ENCODE data around the gene TAOK1. TPM values are rescaled to one million over a fixed set of nuclear protein-coding genes. Genes with fewer than 3 reads are reported as not detected.

The TAOK1 gene
- total RNA-seq, 1 experiment from 2014 or later, result 87.1 TPM

DNA sequence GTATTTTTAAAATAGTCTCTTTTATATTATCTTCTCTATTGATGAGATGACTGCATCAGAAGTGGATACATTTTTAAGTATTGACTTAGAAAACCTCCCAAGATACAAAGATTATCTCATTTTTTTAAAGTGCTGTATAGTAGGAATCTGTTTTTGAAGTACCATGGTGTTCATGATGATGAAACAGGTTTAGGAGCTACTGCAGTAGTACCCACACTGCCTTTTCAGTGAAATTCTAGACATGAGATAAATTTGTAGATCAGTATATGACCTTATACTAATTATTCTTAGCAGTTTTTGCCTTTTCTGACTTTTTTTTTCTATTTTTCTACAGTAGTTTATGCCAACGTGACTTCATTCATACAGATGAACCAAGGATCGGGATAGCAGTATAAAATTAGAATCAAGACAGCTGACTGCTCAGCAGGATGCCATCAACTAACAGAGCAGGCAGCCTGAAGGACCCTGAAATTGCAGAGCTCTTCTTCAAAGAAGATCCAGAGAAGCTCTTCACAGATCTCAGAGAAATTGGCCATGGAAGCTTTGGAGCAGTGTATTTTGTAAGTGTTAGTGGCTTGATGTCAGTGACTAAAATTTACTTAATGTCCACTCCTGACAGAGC is 61.1 kb downstream of the TAOK1 start:
- TF ChIP-seq SP1 (CRISPR knock-in tag; conservative IDR thresholded peaks at IDR 0.05) (no peak), FOXK1 (CRISPR knock-in tag; IDR thresholded peaks at IDR 0.05) (no peak), RORB (CRISPR knock-in tag; IDR thresholded peaks at IDR 0.05) (no peak), GRHL2 (CRISPR knock-in tag; IDR thresholded peaks at IDR 0.05; ENCODE audit: insufficient replicate concordance, severe bottlenecking) (no peak), ZNF121 (CRISPR knock-in tag; IDR thresholded peaks at IDR 0.05) (no peak), FOXJ3 (CRISPR knock-in tag; IDR thresholded peaks at IDR 0.05; ENCODE audit: borderline replicate concordance) (no peak)
- TF ChIP-seq, protein P1, sequence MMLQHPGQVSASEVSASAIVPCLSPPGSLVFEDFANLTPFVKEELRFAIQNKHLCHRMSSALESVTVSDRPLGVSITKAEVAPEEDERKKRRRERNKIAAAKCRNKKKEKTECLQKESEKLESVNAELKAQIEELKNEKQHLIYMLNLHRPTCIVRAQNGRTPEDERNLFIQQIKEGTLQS (CRISPR knock-in tag; conservative IDR thresholded peaks at IDR 0.05), result no peak
- TF ChIP-seq, protein P2, sequence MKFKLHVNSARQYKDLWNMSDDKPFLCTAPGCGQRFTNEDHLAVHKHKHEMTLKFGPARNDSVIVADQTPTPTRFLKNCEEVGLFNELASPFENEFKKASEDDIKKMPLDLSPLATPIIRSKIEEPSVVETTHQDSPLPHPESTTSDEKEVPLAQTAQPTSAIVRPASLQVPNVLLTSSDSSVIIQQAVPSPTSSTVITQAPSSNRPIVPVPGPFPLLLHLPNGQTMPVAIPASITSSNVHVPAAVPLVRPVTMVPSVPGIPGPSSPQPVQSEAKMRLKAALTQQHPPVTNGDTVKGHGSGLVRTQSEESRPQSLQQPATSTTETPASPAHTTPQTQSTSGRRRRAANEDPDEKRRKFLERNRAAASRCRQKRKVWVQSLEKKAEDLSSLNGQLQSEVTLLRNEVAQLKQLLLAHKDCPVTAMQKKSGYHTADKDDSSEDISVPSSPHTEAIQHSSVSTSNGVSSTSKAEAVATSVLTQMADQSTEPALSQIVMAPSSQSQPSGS (CRISPR knock-in tag; IDR thresholded peaks at IDR 0.05; ENCODE audit: borderline replicate concordance, low read depth), result no peak
- TF ChIP-seq, protein P3, sequence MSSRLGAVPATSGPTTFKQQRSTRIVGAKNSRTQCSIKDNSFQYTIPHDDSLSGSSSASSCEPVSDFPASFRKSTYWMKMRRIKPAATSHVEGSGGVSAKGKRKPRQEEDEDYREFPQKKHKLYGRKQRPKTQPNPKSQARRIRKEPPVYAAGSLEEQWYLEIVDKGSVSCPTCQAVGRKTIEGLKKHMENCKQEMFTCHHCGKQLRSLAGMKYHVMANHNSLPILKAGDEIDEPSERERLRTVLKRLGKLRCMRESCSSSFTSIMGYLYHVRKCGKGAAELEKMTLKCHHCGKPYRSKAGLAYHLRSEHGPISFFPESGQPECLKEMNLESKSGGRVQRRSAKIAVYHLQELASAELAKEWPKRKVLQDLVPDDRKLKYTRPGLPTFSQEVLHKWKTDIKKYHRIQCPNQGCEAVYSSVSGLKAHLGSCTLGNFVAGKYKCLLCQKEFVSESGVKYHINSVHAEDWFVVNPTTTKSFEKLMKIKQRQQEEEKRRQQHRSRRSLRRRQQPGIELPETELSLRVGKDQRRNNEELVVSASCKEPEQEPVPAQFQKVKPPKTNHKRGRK (CRISPR knock-in tag; IDR thresholded peaks at IDR 0.05; ENCODE audit: borderline replicate concordance), result no peak
- Mint-ChIP-seq H3K4me3 (no peak overlapping the region), H3K4me1 (peaks cover 2% of the 10 kb centered on the region), H3K36me3 (peaks cover 35% of the 10 kb centered on the region), H3K9me3 (peaks cover 15% of the 10 kb centered on the region), H3K27ac (no peak overlapping the region), H3K27me3 (ENCODE audit: low read depth) (no peaks in the 10 kb centered on the region)
- CTCF ChIA-PET, result no interaction called here
- ATAC-seq (no peak), DNase-seq (ENCODE audit: low spot score) (no peak)
- POLR2A ChIA-PET, result no interaction called here

DNA sequence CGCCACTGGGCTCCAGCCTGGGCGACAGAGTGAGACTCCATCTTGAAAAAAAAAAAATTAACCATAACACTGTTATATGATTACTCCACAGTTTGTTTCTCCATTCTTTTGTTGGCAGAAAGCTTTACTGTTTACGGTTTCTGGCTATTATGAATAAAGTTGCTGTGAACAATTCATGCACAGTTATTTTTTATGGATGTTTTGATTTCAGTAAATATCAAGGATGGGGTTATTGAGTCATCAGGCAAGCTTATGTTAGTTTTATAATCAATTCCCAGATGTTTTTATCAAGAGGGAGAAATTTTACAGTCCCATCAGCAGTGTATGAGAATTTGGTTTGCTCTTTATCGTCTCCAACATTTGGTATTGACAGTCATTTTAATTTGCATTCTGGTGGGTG is 67.9 kb downstream of the TAOK1 start:
- DNase-seq (ENCODE audit: low spot score), result no peak
- Mint-ChIP-seq H3K36me3 (peaks cover 19% of the 10 kb centered on the region), H3K9me3 (peaks cover 4% of the 10 kb centered on the region), H3K27ac (no peak overlapping the region), H3K4me3 (no peak overlapping the region), H3K4me1 (peaks cover 20% of the 10 kb centered on the region), H3K27me3 (ENCODE audit: low read depth) (no peaks in the 10 kb centered on the region)
- ChIA-PET CTCF (interaction anchor here (0.9 kb wide), 1 partner anchor 88 kb away, joined by 4 read pairs; no protein-coding TSS in a partner anchor), POLR2A (no interaction called here)
- ATAC-seq, result no peak
- TF ChIP-seq RELA (CRISPR knock-in tag; IDR thresholded peaks at IDR 0.05; ENCODE audit: borderline replicate concordance) (no peak), NFE2L1 (CRISPR knock-in tag; IDR thresholded peaks at IDR 0.05) (no peak), CBFB (CRISPR knock-in tag; IDR thresholded peaks at IDR 0.05; ENCODE audit: low read depth) (no peak), ZNF219 (CRISPR knock-in tag; IDR thresholded peaks at IDR 0.05; ENCODE audit: borderline replicate concordance) (no peak), HMGA2 (CRISPR knock-in tag; IDR thresholded peaks at IDR 0.05) (no peak), CREM (CRISPR knock-in tag; IDR thresholded peaks at IDR 0.05) (no peak), EMX1 (CRISPR knock-in tag; IDR thresholded peaks at IDR 0.05) (no peak), SOX15 (CRISPR knock-in tag; IDR thresholded peaks at IDR 0.05) (no peak), JAZF1 (CRISPR knock-in tag; IDR thresholded peaks at IDR 0.05) (no peak), ATF1 (CRISPR knock-in tag; IDR thresholded peaks at IDR 0.05) (no peak), ZNF416 (CRISPR knock-in tag; IDR thresholded peaks at IDR 0.05) (no peak)
- TF ChIP-seq, protein P3 (CRISPR knock-in tag; IDR thresholded peaks at IDR 0.05; ENCODE audit: borderline replicate concordance), result no peak
